ENCODE results near the gene ARMC5. TPM values are rescaled to one million over a fixed set of nuclear protein-coding genes. Genes with fewer than 3 reads are reported as not detected.

ARMC5 gene
- total RNA-seq, 1 experiment from 2014 or later: 11.8 TPM

DNA sequence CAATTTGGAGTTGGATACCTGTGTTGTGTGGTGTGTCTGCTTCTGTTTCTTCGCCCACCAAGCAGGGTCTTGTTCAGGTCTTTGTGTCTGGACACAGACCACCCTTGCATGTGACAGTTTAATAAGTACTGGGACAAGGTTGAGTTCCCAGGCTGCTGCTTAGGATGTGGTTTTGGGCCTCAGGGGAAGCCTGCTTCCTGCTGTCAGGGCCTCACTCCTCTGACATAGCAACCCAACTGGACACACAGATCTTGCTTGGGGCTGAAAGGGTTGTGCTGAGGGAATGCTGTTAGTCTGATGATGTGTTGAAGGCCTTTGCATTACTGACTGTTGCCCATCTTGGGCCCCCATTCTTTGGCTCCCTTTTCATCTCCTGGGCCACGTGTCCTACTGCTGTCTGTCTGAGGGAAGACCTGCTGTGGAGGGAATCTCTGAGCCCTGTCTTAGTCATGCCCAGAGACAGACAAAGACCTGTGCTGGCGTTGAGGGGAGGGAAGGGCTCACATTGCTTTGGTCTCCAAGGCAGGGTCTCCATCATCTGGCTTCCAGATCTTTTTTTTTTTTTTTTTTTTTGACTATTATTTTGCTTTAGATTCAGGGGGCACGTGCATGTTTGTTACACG, 8.0 kb downstream of the ARMC5 start:
- Histone ChIP-seq H3K9me2 (ENCODE audit: insufficient read depth) (no peaks in the 10 kb centered on the region), H3K9ac (ENCODE audit: low read length) (no peak overlapping the region), H3K27ac (ENCODE audit: low read depth, low read length) (no peak overlapping the region), H3K27me3 (ENCODE audit: insufficient read depth, low read length) (no peaks in the 10 kb centered on the region), H3K79me2 (ENCODE audit: insufficient read depth, low read length) (no peaks in the 10 kb centered on the region), H3K4me1 (ENCODE audit: control insufficient read depth in 1 of 2, insufficient read depth in 2 of 2, low read length in 2 of 2) (peaks cover 6 to 9% of the 10 kb centered on the region in 2 experiments), H3K9me3 (ENCODE audit: control insufficient read depth in 1 of 2, insufficient read depth in 1 of 2, low read depth in 1 of 2, low read length in 2 of 2) (no peaks in the 10 kb centered on the region), H4K20me1 (ENCODE audit: insufficient read depth) (no peaks in the 10 kb centered on the region), H3K4me3 (replicated peaks in 1 of 2; ENCODE audit: low read depth in 1 of 2, low read length in 2 of 2) (no peak overlapping the region), H3K36me3 (ENCODE audit: control insufficient read depth in 1 of 2, insufficient read depth in 2 of 2, low read length in 2 of 2) (no peaks in the 10 kb centered on the region), H2AFZ (ENCODE audit: low read depth, low read length, poor library complexity, severe bottlenecking) (no peak overlapping the region), H3K4me2 (ENCODE audit: low read length) (no peak overlapping the region)
- BruUV-seq (replicated peaks): no TSS peak
- ChIA-PET CTCF (no interaction called here), POLR2A (no interaction called here), RAD21 (ENCODE audit: low non-redundant PET in 1 of 2, low total read pairs in 2 of 2, uncharacterized antibody in 2 of 2, unreplicated experiment in 2 of 2) (no interaction called here)
- intact Hi-C loops (cut with micrococcal nuclease): no loop called here
- ATAC-seq (no peak), DNase-seq (ENCODE audit: low read depth, low spot score) (no peak)
- no peak for TF ChIP-seq POLR2A (IDR thresholded peaks at IDR 0.05; ENCODE audit: borderline replicate concordance, extremely low read depth, insufficient read depth, insufficient read length)
- TF ChIP-seq, protein P1, sequence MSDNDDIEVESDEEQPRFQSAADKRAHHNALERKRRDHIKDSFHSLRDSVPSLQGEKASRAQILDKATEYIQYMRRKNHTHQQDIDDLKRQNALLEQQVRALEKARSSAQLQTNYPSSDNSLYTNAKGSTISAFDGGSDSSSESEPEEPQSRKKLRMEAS (IDR thresholded peaks at IDR 0.05): no peak

DNA sequence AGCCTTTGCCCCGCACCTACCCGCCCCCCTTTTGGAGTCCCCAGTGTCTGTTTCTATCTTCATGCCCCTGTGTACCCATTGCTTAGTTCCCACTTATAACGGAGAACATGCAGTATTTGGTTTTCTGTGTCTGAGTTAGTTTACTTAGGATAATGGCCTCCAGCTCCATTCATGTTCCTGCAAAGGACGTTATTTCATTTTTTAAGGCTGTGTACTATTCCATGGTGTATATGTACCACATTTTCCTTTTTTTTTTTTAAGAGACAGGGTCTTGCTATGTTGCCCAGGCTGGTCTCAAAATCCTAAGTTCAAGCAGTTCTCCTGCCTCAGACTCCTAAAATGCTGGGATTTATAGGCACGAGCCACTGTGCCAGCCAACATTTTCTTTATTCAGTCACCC, 8.6 kb downstream of the ARMC5 start:
- ATAC-seq (no peak), DNase-seq (ENCODE audit: low read depth, low spot score) (no peak)
- H3K9ac ChIP-seq (ENCODE audit: low read length): no peak overlapping the region
- TF ChIP-seq POLR2A (IDR thresholded peaks at IDR 0.05; ENCODE audit: borderline replicate concordance, extremely low read depth, insufficient read depth, insufficient read length) (no peak), EZH2 (IDR thresholded peaks at IDR 0.05) (no peak), SIN3A (IDR thresholded peaks at IDR 0.05; ENCODE audit: low read depth) (no peak), FOSL1 (IDR thresholded peaks at IDR 0.05; ENCODE audit: low read depth) (no peak)
- TF ChIP-seq, protein P2, sequence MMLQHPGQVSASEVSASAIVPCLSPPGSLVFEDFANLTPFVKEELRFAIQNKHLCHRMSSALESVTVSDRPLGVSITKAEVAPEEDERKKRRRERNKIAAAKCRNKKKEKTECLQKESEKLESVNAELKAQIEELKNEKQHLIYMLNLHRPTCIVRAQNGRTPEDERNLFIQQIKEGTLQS (IDR thresholded peaks at IDR 0.05): no peak
- H2AFZ ChIP-seq (ENCODE audit: low read depth, low read length, poor library complexity, severe bottlenecking): no peak overlapping the region
- H4K20me1 ChIP-seq (ENCODE audit: insufficient read depth): no peaks in the 10 kb centered on the region
- CTCF ChIA-PET: no interaction called here
- no peak overlapping the region for H3K4me2 ChIP-seq (ENCODE audit: low read length)
- RAD21 ChIA-PET (ENCODE audit: low non-redundant PET in 1 of 2, low total read pairs in 2 of 2, uncharacterized antibody in 2 of 2, unreplicated experiment in 2 of 2): no interaction called here
- no TSS peak for BruUV-seq (replicated peaks)
- intact Hi-C loops (cut with micrococcal nuclease): no loop called here
- no peaks in the 10 kb centered on the region for H3K79me2 ChIP-seq (ENCODE audit: insufficient read depth, low read length)
- H3K27ac ChIP-seq (ENCODE audit: low read depth, low read length): no peak overlapping the region
- no peaks in the 10 kb centered on the region for H3K9me2 ChIP-seq (ENCODE audit: insufficient read depth)
- POLR2A ChIA-PET: no interaction called here
- H3K36me3 ChIP-seq (ENCODE audit: control insufficient read depth in 1 of 2, insufficient read depth in 2 of 2, low read length in 2 of 2): no peaks in the 10 kb centered on the region
- H3K4me1 ChIP-seq (ENCODE audit: control insufficient read depth in 1 of 2, insufficient read depth in 2 of 2, low read length in 2 of 2): peaks cover 9 to 14% of the 10 kb centered on the region in 2 experiments
- H3K9me3 ChIP-seq (ENCODE audit: control insufficient read depth in 1 of 2, insufficient read depth in 1 of 2, low read depth in 1 of 2, low read length in 2 of 2): no peaks in the 10 kb centered on the region
- no peak overlapping the region for H3K4me3 ChIP-seq (replicated peaks in 1 of 2; ENCODE audit: low read depth in 1 of 2, low read length in 2 of 2)
- no peaks in the 10 kb centered on the region for H3K27me3 ChIP-seq (ENCODE audit: insufficient read depth, low read length)

Measured in HCT116 (cell line).